ENCODE data around the gene UNC79.

UNC79 gene

DNA sequence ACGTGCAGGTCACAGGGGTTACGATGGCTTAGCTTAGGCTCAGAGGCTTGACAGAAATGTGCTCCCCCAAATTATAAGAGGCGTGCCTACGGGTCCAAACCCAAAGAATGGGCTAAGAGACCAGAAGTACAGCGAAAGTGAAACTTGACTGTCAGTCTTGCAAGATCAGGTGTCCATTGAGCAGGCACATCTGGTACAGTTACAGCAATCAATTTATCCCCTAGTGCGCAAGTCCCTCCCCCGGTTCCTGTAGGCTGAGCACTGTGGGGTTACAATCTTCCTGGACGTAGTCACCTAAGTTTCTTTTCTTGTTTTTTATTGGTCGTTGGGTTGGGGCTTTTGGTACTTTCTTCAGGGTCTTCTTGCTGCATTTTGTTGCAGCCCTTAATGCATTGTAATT, 134.2 kb downstream of the UNC79 start:
- DNase-seq, result no peak

DNA sequence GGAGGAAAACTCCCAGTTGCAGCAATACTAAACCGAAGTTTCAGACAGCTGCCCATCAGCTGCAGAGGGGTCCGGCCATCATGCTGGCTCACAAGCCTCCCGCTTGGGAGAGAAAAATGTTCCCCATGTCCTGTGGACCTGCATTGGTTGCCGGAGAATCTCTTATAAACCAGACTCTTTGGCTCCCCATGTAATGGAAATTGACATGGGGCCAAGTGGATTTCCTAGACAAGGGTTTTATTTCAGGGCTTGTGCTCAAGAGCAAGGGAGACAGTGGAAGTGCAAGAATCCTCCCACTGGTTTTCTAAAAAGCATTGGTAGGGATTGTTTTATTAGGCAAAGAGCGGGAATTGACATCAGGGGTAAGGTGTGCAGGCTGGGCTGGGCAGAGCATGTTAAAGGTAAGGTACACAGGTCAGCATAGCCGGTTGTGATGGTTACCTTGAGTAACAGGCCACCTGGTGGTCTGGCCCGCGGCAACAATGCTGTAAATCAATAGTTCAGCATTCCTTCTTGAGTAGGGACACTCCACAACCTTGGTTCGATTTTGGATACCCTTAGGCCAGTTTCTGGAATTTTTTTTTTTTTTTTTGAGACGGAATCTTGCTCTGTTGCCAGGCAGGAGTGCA, 135.4 kb downstream of the UNC79 start:
- no peak for DNase-seq

DNA sequence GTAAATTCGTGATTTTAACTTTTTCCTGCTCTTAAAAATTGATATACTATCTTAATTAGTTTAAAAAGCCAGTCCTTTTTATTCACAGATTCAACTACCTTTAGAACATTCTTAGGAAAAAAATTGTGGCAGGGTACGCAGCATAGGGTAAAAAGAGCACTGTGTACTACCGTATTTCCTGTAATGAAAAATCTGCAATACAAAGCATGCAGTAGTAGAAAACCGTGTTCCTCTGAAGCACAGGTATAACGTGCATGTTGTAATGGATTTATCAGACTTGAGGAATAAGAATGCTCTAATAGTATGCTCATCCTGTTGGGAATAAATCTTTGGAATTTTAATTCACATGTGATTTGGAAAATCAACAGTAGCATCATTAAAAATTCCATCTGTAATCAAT, 140.5 kb downstream of the UNC79 start:
- no peak for DNase-seq

DNA sequence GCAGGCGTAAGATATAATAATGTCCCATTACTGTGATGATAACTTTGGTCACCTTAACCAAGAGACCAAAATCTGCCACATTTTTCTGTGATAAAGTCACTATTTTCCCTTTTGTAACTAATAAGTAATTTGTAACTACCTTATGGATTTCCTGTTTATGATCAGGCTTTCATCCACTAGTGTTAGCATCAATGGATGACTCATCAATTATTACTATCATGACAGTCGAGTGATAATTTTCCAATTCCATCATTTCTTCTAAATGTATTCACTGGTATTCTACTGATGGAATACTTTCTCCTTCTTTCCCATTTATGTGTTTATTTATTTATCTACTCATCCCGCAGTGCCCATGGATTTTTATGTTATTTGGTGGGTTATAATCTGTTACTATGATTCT, 148.4 kb downstream of the UNC79 start:
- DNase-seq, result no peak

DNA sequence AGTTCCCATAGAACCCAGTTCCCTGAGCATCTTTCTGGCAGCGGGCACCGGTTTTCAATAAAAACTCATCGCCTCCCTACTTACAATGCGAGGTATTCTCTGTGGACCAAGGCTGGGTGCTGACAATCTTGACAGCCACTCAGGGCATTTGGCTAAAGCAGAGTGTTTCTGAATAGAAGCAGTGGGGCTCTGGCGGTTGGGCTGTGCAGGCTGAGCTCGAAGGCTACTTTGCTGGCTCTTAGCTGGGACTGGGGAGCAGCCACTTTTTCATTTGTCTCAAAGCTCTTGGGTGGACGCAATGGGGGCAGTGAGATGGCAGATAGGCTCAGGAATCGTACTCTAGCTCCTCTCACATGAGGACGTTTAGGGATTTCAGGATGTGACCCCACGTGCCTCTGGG, 151.8 kb downstream of the UNC79 start:
- no peak for DNase-seq

DNA sequence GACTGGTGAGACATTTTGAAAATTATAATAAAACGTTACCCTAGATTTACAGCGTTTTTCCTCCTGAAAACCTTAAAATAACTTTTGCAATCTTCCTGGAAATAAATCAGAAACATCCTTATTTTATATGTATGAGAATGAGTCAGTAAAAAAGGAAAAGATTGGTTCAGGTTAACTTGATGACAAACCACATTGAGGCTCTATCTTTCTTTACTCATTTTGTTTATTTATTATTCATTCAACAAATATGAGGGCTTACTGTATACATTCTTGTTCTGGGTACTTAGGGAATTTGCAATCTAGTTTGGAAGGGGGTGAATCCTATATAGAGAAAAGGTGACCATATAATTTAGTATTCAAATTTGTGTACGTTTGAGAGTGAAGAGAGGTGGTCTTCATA, 156.6 kb downstream of the UNC79 start:
- DNase-seq, result no peak

DNA sequence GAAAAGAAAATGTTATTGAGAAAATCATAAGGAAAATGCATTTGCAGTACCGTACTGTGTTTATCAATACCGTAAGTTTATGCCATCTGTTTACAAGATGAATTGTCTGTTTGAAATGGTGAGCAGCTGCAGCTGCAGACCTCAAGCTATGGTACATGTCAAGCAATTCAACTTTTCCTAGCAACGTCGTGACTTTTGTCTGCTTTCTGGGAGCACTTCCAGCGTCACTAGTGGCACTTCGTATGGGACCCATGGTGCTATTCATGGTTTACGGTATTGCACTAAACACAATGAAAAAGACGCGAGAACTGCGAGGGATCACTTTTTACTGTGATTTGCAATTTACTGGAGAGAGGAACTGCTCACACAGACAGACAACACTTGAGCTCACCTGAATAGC, 160.8 kb downstream of the UNC79 start:
- DNase-seq, result no peak

DNA sequence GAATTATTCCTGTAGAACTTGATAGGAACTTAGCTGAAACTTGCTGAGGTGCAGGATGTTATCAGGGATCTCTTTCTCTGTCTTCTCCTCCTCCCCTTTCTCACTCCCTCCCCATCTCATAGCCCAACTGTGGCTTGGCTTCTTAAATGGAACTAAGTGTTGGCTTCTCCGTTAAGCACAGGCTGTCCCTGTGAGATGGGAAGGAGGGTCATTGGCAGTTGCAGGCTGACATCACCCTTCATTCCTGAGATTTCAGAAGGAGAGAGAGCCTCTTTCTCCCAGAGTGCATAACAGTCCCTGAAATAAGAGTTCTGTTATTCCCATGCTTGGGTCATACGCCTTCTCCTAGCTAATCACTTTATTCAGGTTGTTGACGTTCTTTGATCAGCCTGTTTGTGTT, 162.0 kb downstream of the UNC79 start:
- DNase-seq, result no peak

DNA sequence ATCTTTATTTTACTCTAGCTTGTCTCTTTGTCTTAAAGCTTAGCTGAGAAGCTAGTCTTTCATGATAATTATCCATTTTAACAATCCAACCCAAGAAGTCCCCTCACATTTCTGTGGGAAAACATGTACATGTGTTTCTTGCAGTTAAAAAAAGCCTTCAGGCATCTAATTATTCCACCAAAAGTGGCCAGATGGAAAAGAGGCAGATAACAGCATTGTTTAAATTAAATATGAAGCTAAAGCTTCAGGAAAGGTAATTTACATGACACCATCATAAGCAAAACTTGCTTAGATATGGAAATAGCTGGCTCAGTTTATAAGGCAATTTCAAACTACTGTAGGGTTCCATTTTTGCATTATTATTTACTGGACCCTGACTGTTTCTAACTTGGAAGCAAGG, 175.4 kb downstream of the UNC79 start:
- DNase-seq, result no peak

DNA sequence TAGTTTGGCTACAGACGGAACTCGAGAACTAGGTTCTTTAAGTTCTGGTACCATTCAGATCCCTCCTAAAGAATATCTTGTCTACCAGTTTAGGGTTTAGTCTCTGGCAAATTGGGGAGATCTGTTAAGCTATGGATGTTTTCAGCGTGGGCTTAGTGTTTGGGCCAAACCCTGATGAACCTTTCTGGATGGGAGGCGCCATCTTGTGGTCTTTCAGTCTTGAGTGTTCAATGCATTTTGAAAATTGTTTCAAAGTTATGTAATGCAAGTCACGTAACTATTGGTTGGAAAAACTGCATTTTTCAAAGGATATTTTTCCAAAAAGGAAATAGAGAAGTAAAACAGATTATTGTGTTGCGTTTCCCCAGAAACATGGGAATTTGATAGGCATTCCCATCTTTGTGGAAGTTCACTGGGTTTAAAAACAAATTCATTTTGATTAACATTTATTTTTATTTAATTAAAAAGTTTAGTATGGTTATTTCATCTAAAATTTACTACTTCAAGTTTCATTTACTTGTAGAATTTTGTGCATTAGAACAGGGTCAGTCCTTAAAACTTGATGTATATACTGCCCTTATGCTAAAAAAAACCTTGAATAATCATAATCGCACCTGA, 188.5 kb downstream of the UNC79 start:
- DNase-seq, result no peak

DNA sequence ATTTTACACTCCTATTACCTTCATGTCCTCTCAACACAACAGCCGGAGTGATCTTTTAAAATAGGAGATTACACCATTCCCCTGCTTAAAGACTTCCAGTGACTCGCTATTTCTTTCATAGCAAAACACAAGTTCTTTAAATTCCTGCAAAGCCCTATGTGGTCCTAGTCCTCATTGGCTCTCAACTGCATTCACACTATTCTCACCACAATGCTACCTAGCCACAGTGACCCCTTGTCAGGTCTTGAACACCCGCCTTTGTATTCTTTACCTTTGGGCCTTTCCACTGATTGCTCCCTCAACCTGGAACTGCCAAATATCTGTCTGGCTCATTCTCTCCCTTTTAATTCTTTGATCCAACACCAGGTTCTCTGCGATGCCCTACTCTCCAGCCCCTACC, 197.3 kb downstream of the UNC79 start:
- no peak for DNase-seq

DNA sequence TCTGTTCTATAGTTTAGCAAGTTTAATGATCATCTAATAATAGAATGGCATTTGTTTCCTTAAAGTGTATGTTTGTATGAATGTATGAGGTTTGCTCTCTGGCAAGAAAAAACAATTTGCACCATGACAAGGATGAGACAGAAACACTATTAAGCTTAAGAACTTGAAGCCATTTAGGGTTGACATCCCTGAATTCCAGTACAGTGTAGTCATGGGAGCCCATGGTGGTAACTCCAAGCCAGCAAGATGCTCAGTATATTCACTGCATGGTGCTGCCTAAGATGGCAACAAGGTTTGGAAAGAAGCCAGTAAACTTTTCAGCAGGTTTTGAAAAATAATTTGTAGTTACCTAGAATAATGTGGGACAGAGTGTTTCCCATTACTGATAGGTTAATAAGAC, 198.9 kb downstream of the UNC79 start:
- no peak for DNase-seq

DNA sequence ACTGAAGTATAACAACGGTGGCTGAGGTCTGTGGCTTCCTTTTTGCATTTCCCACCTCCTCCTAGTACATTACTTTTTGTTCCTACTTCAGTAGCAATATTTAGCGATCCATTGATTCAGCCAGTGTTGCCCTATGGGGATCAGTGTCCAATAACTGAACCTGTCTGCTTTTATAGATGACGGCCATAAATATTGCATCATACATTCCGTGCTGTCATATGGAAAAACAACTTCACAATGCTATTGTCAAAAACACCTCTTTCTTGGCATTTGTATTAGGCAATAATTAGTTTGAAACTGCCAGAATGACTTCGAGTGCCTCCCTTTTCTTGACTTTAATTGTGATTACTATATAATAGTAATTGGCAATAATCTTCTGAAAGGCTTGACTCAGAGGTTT, 208.1 kb downstream of the UNC79 start:
- DNase-seq, result no peak

DNA sequence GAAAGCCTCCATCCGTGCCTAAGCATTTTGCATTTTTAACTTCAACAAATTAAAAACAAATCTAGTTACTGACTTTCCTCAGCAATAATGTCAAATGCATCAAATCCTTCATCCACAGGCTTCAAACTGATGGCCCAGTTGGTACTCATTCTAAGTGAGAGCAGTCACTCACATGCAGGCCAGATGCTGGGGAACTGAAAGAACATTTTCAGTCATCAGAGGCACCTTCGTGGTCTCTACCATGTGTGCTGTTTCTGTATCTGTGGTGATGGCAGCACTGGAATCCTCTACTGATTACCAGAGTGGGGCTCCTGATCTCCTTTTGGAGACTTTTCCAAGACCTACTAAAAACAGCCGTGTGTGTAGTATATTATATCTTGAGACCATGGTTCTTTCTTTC, 212.4 kb downstream of the UNC79 start:
- no peak for DNase-seq

DNA sequence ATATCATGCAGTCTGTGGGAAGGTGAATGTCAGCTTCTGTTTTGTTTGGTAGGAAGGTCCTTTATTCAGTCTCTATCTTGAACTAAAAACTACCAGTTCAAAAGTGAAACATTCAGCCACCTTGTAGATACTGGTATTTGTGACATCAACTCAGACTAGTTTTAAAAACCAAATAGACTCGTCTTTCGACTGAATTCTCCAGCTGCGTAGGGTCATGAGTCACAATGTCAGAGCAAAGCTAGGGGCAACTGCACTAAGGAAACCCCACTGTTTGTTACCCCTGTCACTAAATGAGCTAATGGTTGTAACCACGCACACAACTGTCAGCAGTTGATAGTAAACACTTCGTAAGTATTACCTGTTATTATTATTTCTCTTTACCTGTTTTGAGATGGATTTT, 212.9 kb downstream of the UNC79 start:
- DNase-seq, result no peak

DNA sequence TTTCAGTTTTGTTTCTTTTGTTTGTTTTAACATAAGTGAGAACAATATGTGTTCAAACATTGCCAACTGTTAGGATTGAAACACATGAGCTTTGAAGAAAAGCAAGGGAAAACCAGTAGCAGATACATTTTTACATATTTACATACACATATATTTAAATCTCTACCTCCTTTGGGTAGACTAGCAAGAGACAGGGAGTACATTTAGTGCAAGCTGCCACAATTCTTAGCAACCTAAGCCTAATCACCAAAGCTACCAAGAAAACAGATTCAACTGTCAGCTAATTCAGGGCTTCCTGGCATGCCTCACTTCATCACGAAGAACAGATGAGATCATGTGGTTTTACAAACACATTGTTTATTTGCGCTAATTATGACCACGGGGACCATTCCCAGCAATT, 214.5 kb downstream of the UNC79 start:
- no peak for DNase-seq

DNA sequence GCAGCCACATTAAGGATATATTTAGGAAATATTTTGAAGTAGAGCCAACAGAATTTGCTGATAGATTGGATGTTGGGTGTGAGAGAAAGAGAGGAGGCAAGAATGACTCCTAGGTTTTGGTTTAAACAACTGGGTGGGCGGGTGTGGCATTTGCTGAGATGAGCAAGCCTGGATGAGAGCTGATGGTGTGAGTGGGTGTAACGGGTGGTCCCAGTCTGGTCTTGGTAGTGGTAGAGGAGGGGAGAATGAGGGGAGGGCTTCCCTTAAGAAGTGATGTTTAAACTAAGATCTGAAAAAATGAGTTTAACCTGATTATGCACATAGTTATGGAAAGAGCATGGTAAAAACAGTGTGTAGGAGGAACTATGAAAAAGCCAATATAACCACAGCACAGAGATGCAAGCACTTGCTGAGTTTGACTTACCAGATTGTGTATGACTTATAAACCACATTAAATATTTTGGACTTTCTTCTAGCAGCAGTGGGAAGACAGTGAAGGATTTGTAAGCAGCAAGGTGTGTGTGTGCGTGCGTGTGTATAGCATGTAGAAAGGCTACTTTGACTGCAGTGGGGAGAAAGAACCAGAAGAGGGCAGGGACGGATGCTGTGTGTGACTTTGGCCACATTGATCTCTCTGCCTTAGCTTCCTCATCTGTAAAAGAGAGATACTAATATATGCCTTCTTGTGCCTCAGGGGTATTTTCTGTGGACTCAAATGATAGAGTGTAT, 217.9 kb downstream of the UNC79 start:
- DNase-seq, result peak; percentile 5

DNA sequence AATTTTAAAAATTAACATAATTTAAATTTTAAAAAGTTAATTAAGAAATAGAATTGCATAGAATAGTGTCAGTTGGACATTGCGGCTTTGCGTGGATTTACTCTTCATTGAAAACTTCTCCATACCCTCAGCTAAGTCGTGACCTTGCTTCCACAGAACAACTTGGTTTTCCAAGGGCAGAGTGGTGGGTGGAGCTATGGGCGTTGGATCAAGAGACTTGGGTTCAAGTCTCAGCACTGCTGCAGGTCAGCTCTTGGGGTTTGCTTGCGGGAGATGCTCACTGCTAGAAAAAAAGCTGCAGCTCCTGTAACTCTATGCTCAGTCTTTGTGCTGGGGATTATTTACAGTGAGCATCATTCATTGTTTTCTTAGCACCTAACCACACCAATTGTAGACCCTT, 223.9 kb downstream of the UNC79 start:
- DNase-seq, result no peak

DNA sequence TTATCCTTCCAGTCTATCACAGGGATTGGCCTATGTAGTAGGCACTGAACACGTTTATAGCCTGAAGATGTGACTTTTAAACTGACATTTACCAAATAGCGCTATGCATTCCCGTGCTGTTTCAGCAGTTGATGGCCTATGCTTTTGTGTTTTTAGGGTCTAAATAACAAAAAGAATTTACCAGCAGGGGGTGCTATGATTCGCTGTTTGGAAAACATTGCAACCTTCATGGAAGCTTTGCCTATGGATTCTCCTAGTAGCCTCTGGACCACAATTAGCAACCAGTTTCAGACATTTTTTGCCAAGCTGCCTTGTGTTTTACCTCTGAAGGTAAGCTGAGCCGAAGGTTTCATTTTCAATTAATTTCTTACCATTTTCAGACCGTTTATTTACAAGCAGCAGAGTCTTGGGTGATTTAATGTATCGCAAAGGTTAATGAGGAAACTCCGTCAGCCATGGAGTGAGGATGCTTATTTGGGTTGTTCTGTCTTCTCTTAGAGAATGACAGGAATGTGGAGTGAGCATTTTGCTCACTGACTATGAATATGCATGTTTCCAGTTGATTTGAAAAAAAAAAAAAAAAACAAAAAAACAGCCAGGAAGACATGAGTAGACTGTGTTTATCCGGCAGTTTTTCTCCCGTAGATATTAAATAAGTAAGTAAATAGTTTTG, 224.5 kb downstream of the UNC79 start:
- DNase-seq, result no peak

DNA sequence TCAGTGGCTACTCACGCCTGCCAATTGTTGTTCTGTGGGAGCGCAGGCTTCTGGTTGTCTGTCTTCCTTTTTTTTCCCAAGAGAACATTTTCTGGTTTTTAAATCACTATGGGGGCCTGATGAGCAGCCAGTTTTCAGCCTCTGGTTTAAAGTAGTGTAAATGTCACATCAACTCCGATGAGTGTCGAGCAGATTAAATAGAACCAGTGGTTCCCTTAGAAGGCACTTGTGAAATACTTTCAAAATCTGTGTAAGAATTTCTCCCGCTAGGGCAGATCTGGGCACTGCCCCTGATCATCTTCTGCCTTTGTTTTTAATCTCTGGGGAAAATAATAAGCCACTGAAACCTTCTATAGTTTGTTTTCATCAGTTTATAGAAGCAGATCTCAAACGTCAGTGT, 227.1 kb downstream of the UNC79 start:
- no peak for DNase-seq

DNA sequence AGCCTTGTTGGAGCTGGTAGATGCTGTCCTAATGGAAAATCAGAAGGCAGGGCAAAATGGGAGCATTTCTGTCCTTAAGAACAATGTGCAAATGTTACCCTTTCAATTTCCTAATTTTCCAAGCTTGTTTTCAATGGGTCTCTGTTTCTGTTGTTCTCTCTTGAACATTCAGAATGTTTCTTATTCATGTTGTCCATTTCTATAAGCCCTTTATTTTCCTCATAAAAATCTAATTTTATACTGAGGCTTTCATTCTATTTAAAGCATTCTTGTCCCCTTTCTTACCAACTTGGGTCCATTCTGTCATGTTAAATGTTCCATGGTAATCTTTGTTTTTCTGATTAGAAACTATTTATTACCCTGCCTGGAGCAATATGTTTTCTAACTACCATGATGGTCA, 232.6 kb downstream of the UNC79 start:
- no peak for DNase-seq

DNA sequence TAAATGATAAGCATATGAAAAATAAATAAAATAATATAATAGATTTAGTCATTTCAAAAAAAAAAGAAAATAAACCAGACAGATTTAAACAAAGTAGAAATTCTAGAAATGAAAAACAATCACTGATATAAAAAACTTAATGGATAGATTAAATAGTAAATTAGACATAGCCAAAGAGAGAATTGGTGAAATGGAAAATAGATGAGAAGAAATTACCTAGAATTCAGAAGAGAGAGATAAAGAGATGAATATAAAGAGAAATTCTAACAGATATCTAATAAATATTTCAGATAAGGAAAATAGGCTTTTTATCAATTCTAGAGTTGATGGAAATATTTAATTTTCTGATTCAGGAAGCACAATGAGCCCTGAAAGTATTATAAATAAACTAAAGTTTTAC, 234.4 kb downstream of the UNC79 start:
- no peak for DNase-seq

DNA sequence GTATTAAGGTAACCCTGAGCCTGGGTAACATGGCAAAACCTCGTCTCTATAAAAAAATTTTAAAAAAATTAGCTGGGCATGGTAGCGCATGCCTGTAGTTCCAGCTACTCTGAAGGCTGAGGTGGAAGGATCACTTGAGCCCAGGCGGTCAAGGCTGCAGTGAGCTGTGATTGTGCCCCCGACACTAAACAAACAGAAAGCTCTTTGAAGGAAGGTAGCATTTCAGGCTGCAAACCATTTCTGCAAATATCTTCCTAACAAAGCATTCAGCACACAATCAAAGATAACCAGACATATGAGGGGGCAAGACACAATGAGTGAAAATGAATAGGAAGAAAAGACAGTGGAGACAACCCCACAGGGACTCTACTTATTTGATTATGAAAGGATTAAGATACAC, 238.9 kb downstream of the UNC79 start:
- DNase-seq, result no peak

DNA sequence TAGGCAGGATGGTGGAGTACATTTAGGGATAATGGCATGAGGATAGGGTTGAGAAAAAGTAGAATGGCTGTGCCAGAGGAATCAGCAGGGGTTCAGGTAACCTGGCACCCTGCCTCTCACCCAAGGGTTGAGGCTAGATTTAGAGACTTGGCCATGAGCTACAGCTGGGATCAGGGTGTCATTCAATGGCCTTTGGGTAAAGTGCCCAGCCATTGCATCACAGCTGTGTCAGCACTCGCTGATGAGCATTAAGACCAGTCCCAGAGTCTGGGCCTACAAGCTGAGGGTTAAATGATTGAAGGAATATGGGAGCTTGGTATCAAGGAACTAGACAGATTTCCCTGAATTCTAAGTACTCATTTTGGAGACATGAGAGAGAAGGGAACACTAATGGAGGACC, 243.6 kb downstream of the UNC79 start:
- DNase-seq, result no peak
